Measurements from ENCODE around the gene SYT1. TPM values are rescaled to one million over a fixed set of nuclear protein-coding genes. Genes with fewer than 3 reads are reported as not detected.

The SYT1 gene
- total and polyA plus RNA-seq, 2 of the 8 experiments (the other 6 are each of a cell fraction or from before 2014, with no cell fraction given), result 11.0 to 34.6 TPM

DNA sequence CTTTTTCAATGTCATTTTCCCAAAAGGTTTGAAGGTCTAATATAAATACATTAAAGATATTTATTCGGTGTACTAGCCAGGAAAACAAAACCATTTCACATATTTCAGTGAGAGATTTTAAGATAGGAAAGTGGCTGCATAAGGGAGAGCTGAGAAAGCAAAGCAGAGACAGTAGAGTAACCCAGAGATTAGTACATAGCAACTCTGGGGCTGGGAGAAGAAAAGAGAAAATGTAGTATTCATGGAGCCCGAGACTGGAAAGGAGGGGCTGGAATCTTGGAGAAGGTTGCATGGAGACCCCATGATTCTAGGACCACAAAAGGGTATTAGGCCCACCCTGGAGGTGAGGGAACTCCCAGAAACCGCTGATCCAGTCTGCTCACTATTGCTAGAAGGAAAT lies 589.2 kb downstream of the SYT1 start:
- Histone ChIP-seq H3K79me2 (ENCODE audit: control insufficient read depth in 1 of 2, insufficient read depth in 2 of 2, low read length in 2 of 2) (no peaks in the 10 kb centered on the region), H3K14ac (ENCODE audit: insufficient read length) (no peak overlapping the region), H2AK5ac (ENCODE audit: low read depth, low read length) (no peak overlapping the region), H3K4me2 (ENCODE audit: insufficient read depth in 1 of 2, low read depth in 2 of 2, low read length in 2 of 2) (no peak overlapping the region), H3K18ac (ENCODE audit: extremely low read depth, low read length) (no peak overlapping the region), H4K20me1 (replicated peaks in 1 of 2; ENCODE audit: control insufficient read depth in 1 of 2, insufficient read depth in 2 of 2, low read length in 2 of 2) (no peaks in the 10 kb centered on the region), H3K23ac (ENCODE audit: insufficient read length) (no peak overlapping the region), H3K4me3 (ENCODE audit: extremely low read depth in 1 of 4, insufficient read depth in 2 of 4, low read depth in 3 of 4, low read length in 4 of 4) (no peak overlapping the region), H3K79me1 (ENCODE audit: low read depth, low read length) (peaks cover 2% of the 10 kb centered on the region; the same call in 1 of the 2 replicates), H4K91ac (replicated peaks; ENCODE audit: insufficient read length, low read length) (no peak overlapping the region), H4K5ac (ENCODE audit: insufficient read length, low read depth, low read length) (no peak overlapping the region), H3K27me3 (replicated peaks in 1 of 4; ENCODE audit: control insufficient read depth in 3 of 4, extremely low read depth in 1 of 4, insufficient read depth in 3 of 4, low read length in 3 of 4) (no peaks in the 10 kb centered on the region), H3K4me1 (replicated peaks in 1 of 4; ENCODE audit: control insufficient read depth in 3 of 4, insufficient read depth in 4 of 4, low read length in 3 of 4) (peaks cover 0 to 7% (median 2%) of the 10 kb centered on the region in 4 experiments; a peak in 3 of 7 replicates), H2BK120ac (replicated peaks; ENCODE audit: low read depth, low read length) (no peak overlapping the region), H3K4ac (replicated peaks; ENCODE audit: insufficient read length, low read depth, low read length) (no peak overlapping the region), H3K36me3 (ENCODE audit: control insufficient read depth in 2 of 4, insufficient read depth in 4 of 4, low read length in 3 of 4) (no peaks in the 10 kb centered on the region), H2BK20ac (ENCODE audit: low read length) (no peak overlapping the region), H3K9ac (replicated peaks in 1 of 4; ENCODE audit: extremely low read depth in 1 of 4, low read depth in 3 of 4, low read length in 3 of 4) (no peak overlapping the region), H3K27ac (ENCODE audit: low read depth, low read length) (no peak overlapping the region), H2BK15ac (ENCODE audit: low read length) (no peak overlapping the region), H2BK12ac (ENCODE audit: low read depth, low read length) (no peak overlapping the region), H2BK5ac (ENCODE audit: low read depth, low read length) (no peak overlapping the region), H3K9me3 (ENCODE audit: insufficient read depth in 2 of 2, low read depth in 1 of 2, low read length in 1 of 2) (no peaks in the 10 kb centered on the region), H3K56ac (replicated peaks; ENCODE audit: insufficient read length, low read depth, low read length) (no peak overlapping the region), H3K23me2 (ENCODE audit: low read depth, low read length) (no peaks in the 10 kb centered on the region), H2AFZ (ENCODE audit: low read length) (no peak overlapping the region), H4K8ac (ENCODE audit: extremely low read depth, insufficient read depth, low read length) (no peak overlapping the region)
- 76% methylated on average over 3 of the region's 3 CpGs; no CpG with 5 or more reads in 1 of the 2 experiments for WGBS, 2 experiments (ENCODE audit: extremely low coverage in 1 of 2, insufficient coverage in 1 of 2, insufficient read length in 1 of 2, insufficient replicate concordance in 2 of 2, low coverage in 1 of 2, low lambda C conversion rate in 2 of 2, missing lambda C conversion rate in 1 of 2)
- FAIRE-seq (no peak), DNase-seq (ENCODE audit: low read depth in 1 of 2, low spot score in 2 of 2) (no peak)
- CTCF ChIA-PET (ENCODE audit: partially characterized antibody), result no interaction called here
- POLR2A ChIA-PET (ENCODE audit: partially characterized antibody), result no interaction called here
- no peak for TF ChIP-seq SP1 (IDR thresholded peaks at IDR 0.05; ENCODE audit: low read depth, low read length)
- no peak for TF ChIP-seq TAF1 (IDR thresholded peaks at IDR 0.05; ENCODE audit: low read depth, low read length)
- no peak for TF ChIP-seq CREB1 (IDR thresholded peaks at IDR 0.05)
- TF ChIP-seq ATF3 (IDR thresholded peaks at IDR 0.05; ENCODE audit: insufficient read depth, low read depth, low read length), result no peak
- TF ChIP-seq MAFK (IDR thresholded peaks at IDR 0.05; ENCODE audit: low read depth, low read length), result no peak
- no peak for TF ChIP-seq BRCA1 (IDR thresholded peaks at IDR 0.05; ENCODE audit: low read depth, low read length)

All from H1 (cell line).